GM19025 (cell line): Measurements from ENCODE around the gene MLH3.

Experiments
- ATAC-seq: cut with Tn5 transposase; IDR thresholded peaks from one replicate; pipeline ENCODE4 v1.9.1; 2021; ENCODE audit warnings: mild to moderate bottlenecking, low read depth, moderate library complexity; ENCODE audit not compliant: unreplicated experiment

The MLH3 gene

DNA sequence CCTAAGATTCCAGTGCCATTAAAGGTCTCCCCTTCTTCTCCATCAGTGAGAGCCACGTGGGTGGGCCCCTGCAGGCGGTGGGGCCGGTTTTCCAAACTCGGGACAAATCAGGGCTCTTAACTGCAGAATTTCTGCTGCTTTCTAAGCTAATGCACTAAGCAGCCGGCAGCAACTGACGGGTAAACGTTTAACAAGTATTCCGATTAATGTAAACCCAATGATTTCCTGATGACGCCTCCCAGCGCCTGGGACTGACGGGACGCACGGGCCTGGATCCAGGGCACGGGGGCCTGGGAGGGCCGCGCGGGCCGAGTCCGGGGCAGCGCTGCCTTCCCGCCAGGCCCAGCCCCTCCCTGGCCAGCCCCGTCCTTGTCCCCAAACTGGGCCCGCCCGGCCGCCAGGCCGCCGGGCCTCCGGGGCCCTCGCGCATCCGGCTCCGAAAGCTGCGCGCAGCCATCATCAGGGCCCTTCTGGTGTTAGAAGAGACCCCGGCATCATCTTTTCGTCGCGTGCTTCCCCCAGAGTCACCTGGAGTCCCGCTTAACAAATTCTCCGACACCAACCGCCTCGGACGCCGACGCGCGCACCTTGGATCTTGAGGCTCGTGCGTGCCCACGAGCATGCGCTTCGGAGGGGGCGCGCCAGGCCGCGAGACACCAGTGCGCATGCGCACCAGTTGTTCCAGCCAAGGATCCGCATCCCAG lies at the start of gene MLH3:
TSS of gene MLH3 (minus strand) at position 616 of the 704 bp plus-strand sequence. CDS start 1,812 bp downstream, outside the sequence.
- peak; percentile 79 for ATAC-seq

DNA sequence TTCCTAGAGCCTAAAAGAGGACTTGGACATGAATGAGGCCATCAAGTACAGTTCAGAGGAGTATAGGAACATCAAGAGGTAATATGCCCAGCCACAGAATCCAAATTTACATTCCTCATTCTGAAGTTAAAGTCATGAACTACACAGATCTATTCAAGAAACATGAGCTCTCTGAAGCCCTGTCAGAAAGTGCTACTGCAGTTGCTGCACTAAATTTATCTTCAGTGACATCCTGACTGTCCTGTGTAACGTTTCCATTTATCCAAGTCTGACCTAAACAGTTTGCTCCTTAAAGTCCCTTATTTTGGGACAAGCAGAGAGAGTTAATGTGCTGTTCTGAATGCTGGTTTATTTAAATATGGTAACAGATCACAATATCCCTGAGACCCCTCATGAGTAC lies 47.4 kb upstream of the MLH3 start:
- ATAC-seq = no peak

DNA sequence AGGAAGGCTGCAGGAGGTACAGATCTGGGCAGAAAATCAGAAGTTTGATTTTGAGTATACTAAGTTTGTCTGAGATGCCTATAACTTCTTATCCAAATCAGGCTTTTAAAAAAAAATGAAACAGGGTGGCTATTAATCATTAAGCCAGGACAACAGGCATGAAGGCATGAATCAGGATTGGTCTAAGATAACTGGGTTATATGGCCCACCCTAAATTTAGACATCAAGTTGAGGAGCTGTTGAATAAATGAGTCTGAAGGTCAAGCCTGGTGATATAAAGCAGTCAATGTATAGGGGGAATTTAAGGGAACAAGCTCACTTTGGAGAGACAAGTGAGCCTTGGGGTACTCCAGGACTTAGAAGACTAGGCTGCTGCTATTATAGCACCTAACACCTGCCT lies 46.9 kb upstream of the MLH3 start:
- no peak for ATAC-seq

DNA sequence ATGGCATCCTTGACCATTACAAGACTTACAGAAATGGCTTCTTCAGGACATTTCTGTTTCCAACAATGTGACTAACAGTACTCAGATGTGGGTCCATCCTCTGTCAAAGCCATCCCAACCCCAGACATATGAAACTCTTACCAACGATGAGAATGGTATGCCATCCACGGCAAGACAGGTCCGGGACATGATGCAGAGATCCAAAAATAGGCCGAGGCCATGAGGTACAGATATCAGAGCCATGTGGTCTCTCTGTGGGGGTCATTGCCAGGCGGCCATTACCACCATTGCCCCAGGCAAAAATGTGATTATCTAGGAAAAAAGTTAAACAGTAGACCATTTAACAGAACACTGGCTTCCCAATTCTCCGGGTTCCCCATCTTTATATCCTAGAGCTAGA lies 45.7 kb upstream of the MLH3 start:
- no peak for ATAC-seq

DNA sequence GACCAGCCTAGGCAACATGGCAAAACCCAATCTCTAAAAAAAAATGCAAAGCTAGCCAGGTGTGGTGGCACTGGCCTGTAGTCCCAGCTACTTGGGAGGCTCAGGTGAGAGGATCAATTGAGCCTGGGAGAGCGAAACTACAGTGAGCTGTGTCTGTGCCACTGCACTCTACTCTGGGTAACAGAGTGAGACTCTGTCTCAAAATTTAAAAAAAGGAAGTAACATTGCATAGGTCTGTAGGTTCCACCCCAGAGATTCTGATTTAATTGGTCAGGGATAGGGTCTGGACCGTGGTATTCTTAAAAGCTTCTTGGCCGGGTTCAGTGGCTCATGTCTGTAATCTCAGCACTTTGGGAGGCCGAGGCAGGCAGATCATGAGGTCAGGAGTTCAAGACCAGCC lies 44.4 kb upstream of the MLH3 start:
- no peak for ATAC-seq

DNA sequence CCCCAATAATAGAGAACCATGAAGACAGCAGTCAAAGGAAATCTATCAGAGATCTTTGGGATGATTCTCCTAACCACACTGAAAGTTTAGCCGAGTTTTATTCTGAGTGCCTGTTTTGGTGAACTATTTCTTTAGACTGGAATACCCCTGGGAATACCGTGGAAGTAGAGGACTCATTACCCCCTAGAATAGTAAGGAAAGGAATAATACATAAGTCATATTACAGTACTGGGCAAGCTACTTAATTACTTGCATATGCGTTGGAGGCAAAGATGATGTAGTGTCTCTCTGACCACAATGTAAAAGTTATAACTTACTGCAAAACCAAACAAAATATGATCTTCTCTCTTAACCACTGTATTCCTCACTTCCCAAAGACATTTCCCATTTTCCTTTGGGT lies 43.6 kb upstream of the MLH3 start:
- no peak for ATAC-seq

DNA sequence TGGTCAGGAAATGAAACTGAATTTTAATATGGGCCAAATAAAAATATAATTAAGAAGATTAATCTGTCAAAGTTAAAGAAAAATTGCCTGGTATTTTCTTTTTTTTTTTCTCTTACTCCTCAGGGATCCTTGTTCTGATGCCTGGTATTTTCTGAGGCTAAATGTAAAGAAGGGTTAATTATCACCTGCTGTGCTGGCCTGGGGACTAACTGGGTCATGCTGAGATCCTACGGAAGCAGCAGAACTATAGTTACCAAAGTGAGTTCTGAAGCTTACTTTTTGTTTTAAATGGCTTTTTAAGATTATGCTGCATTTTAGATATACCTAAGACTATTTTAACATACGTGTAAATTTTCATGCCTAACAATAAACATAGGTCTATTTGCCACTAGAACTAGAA lies 41.4 kb upstream of the MLH3 start:
- no peak for ATAC-seq

DNA sequence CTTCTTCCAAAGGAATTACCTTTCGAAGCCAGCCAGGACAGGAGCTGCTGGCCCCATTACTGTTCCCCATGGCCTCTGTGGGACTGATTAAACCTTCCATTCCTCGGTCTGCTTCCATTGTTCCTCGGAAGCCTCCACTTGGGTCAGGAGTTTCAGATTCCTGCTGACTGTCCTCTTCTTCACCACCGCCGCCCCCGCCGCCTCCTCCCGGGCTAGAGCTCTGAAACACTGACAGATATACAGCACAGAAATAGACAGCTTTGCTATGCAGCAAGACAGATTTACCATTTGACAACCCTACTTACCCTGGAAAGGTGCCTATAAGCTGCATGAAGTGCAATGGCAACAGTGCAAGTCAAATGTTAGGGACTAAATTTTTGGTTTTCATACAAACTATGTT lies 40.0 kb upstream of the MLH3 start:
- no peak for ATAC-seq

DNA sequence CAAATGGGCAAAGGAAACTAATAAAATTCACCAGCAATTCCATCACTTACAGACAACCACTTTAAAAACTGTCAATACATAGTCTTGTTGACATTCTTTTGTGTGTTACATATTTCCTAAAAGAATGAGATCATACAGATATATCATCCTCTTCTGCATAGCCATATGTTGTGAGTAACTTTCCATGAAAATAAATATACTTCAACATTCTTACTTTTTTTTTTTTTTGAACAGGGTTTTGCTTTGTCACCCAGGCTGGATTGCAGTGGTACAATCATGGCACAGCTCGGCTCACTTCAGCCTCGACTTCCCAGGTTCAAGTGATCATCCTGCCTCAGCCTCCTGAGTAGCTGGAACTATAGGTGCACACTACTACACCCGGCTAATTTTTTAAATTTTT lies 39.1 kb upstream of the MLH3 start:
- no peak for ATAC-seq

DNA sequence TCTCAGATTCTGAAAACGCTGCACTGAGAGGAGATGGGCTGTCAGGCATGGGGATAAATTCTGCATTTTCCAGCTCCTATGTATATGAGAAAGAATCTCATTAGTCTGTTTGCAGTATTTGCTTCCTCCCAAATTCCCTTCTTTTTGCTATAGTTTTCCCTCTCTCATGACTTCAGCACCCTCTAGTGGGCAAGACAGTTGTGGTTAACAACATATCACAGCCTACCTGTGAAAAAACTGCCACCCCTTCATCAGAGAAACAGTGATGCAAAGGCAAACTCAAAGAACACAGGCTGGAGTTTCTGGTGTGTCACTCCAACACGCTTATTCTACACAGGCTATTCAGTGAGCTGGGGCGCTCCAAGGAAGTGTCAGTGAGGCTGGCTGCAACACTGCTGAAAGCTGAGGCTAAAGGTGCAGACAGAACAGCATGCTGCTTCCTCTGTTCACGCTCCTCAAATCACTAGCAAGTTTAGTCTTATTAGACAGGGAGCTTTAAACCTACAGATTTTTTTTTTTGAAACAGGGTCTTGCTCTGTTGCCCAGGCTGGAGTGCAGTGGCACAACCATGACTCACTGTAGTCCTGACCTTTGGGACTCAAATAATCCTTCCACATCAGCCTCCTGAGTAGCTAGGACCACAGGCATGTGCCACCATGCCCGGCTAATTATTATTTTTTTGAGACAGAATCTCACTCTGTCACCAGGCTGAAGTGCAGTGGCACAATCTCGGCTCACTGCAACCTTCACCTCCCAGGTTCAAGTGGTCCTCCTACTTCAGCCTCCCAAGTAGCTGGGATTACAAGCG lies 37.5 kb upstream of the MLH3 start:
- ATAC-seq = no peak

DNA sequence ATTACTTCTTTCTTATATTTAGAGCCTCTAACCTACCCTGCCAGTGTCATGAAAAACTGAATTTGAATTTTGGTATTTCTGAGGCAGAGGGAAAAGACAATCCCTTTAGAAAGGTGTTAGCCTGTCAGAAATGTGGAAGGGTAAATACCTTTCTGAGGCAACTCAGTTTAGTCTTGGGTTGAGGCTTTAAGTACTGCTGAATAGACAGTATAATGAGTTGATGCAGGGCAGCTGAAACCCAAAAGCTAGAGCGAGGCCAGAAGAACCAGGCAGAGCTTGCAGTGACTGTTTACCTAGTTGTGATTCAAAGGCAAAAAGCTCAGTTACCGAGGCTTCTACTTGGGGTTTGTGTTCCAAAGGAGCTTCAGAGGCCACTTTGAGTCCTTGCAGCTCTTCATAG lies 36.9 kb upstream of the MLH3 start:
- ATAC-seq = no peak

DNA sequence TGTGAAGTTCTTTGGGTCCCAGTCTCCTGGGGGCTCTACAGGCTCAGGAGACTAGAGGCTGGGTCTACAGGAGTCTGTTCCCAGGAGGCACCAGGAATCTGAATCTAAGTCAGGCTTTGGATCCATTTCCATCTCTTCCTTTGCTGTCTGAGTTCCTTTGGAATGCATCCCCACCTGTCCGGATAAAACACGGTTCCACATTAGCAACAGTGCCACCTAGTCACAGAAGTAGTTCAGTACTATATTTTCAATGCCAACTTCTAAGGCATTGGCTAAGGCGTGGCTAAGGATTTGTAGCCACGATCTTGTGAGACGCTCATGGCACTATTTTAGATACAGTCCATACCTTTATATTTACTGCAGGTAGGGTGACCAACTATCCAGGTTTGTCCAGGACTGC lies 33.2 kb upstream of the MLH3 start:
- ATAC-seq = no peak

DNA sequence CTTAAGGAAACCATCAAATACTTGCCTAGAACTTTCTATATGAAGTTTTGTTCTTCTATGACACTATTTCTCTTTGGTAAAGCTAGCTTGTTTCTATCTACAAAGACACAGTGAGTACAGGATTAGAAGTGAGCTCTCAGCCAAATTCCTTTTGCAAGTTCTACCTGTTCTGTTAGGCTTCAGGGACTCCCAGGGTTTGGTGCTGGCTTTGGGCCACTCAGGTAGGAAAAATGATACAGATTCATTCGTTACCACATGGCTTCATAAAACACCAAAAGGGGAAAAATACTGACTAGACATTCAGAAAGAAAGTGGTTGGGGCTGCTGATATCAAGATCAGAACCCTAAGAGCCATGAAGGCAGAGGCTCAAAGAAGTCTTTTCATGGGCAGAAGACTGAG lies 32.0 kb upstream of the MLH3 start:
- ATAC-seq = no peak

DNA sequence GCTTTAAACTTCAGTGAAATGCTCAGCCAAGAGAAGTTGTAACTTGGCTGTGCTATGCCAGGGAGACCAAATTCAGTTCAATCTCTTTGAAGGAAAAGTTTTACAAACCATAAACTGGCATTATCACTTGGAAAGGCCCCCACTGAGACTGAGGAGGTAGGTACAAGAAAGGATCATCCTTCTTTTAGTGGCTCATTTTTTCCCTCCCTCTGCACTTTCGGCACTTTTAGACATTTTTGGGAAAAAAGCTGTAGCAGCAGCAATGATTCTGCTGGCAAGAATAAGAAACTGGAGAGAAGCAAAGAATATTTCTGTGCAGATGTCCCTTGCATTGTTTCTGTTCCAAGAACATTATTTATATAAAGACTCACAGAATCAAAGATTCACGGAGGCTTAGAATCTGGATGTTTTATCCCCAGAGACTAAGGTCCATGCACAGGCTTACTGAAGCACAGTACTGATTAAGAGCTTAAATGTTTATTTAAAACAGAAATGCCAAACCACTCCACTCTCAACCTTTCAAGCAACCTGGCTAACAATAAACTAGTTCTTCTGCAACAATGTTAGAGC lies 30.5 kb upstream of the MLH3 start:
- ATAC-seq = no peak

DNA sequence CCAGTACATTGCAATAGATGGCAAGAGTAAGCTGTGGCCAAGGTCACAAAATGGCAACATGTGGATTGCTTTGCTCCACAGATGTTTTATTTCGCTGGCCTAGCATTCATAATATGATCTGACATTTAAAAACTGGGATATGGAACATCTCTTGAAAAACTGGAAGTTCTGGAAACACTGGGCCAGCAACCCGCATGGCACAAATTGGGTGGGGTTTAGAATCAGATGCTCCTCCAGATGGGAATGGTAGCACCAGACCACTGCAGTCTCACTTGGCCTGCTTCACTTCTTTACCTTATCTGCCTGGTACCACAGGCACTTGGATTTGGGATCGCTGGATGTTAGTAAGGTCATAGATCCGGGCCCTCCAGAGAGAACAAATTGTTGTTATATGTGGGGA lies 28.3 kb upstream of the MLH3 start:
- no peak for ATAC-seq

DNA sequence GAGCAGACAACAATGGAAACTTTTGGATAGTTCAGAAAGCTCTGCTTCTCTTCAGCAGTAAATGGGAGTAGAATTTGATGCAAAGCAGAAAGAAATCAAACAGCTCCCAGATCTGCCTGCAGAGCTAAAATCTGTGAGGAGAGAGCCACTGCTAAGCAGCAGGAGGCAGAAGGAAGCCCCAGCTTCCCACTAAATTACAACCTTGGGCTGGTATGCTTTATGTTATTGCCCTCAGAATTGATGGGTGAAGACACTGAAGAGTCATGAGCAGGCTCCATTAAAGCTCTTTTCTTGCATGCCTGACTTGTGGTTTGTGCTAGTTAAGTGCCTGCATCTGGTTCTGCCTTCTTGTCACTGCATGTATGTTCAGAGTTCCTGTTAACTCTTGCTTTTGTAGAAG lies 26.5 kb upstream of the MLH3 start:
- no peak for ATAC-seq

DNA sequence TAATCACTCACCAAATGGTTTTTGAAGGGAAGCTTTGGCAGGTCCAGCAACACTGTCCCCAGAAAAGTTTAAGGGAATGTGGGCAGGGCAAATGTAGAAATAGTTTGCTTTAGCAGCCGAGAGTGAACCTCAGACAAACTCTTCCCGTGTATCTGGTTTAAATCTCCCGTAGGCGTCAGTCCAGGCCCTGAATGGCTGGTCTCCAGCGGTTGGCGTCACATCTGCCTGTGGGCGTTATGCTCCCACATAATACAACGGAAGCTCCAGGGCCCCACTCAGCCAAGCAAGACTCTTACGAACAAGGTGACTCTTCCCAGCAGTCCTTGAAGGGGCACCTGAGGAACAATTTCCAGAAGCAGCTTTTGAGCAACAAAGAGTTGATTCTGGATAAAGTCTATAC lies 19.1 kb upstream of the MLH3 start:
- no peak for ATAC-seq

DNA sequence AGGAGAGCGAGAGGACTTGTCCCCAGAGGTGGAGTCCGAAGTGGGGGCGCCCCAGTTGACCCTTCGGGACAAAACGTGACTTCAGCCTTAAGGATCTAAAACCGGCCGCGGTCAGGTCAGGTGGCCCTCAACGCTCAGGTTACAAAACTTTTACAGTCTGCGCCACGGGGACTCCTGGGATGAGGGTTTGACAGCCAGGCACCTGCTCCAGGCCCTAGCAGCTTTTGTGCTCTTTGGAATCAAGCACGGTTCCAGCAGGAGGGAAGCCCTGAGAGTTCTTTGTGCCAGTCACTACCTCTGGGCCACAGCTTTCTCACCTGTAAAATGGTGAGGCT lies 18.5 kb upstream of the MLH3 start:
- no peak for ATAC-seq

DNA sequence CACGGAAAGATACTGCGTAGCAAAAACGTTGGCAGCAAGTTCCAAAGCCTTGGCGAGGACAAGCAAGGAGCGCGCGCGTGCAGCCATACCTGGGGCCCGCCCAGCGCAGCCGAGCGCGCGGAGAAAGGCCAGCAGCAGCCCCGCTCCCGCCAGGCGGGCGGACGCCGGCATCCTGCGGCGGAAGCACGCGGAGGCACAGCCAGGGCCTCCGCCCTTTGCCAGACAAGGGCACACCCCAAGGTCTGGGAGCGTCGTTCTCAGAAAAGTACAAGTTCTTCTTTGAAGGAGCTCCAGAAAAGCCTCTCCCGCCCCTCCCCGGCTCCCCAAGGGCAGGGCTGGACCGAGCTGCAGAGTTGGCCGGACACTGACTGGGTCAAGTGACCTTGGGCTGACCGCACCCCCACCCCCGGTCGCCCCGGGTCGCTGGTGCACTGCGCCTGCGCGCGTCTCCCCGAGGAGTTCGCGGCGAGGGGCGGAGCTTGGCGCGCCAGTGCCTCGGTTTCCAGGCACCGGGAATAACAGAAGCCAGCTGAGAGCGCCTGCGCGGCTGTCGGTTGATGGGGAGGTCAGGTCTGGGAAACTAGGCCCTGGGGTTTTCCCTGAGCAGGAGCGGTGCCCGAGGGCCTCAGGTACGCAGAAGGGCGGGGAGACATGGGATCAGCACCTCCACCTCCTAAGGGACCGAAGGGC lies 18.0 kb upstream of the MLH3 start, which contains the start of gene ZC2HC1C:
TSS of gene ZC2HC1C (plus strand) at position 521 of the 690 bp plus-strand sequence. CDS start 933 bp downstream, outside the sequence.
- ATAC-seq = peak; percentile 77

DNA sequence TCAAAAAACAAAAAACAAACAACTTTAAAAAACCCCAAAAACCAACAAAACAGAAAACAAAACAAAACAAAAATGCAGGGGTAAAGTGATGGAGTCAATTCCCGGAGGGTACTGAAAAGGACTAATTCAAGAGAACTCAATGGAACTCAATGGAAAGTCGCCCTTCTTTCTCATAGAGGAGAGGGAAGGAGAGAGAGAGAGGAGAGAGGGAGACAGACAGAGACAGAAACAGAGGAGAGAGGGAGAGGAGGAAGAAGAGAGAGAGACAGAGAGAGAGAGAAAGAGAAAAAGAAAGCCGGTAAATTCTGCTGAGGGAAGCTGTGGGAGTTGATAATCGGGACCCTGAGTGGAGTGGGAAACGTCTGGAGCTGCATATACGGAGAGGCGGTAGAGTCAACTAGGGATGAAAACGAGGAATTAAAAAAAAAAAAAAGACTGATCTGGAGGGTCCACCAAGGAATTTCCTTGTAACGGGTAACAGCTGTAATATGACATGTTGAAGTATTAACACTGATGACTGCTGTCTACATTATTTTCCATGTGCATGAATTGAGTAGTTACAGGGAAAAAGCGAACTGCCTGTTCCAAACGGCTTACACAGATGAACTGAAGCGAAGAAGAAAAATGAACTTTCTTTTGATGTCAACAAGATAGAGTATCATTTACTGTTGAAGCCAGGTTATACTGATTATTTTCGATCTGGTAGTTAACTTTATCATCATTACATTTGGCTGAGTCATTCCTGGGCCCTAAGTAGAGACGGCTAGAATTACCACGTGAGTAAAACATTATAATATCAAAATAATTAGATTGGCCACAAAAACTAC lies 17.2 kb upstream of the MLH3 start:
- ATAC-seq = no peak
